ENCODE measurements around the gene KLHL11. TPM values are rescaled to one million over a fixed set of nuclear protein-coding genes. Genes with fewer than 3 reads are reported as not detected.
"Not testable (repeated sequence)": the region's sequence is repeated elsewhere in the genome, so short reads cannot be mapped to it uniquely, and the experiment has no call there.

The KLHL11 gene
- total RNA-seq, 2 donors from 2014 or later: 17.6 to 24.4 TPM

DNA sequence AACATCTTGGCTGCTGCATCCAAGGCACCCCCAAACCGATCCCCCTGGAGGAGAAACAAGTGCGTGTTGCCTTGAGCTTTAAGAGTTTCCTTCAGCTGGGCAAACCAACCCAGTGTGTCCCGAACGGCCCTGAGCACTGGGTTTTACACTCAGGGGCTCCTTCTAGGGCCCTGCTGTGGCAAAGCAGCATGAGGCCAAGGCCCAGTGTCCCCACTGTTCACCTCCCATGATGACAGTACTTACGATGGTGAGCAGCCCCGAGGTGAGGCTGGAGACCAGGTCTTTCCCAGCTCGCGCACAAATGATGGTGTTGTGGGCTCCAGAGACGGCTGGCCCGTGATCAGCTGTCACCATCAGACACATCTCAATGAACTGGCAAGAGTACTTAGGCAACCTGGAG, 6.6 kb upstream of the KLHL11 start:
- Mint-ChIP-seq H3K27ac (no peak overlapping the region), H3K9me3 (no peaks in the 10 kb centered on the region), H3K4me3 (no peak overlapping the region), H3K27me3 (ENCODE audit: low read depth) (no peaks in the 10 kb centered on the region), H3K36me3 (ENCODE audit: insufficient read depth in 2 of 2) (peaks cover 3 to 18% of the 10 kb centered on the region in 2 donors), H3K4me1 (ENCODE audit: low read depth) (peaks cover 37% of the 10 kb centered on the region)
- DNase-seq (no peak), ATAC-seq (replicated peaks in 1 of 2) (no peak)

- no peak for DNase-seq
- H3K9me3 Mint-ChIP-seq: no peaks in the 10 kb centered on the region
- no peaks in the 10 kb centered on the region for H3K27me3 Mint-ChIP-seq (ENCODE audit: low read depth)
- peaks cover 39% of the 10 kb centered on the region for H3K4me1 Mint-ChIP-seq (ENCODE audit: low read depth)
- peaks cover 3 to 20% of the 10 kb centered on the region in 2 donors for H3K36me3 Mint-ChIP-seq (ENCODE audit: insufficient read depth in 2 of 2)
- H3K27ac Mint-ChIP-seq: peak overlapping the region; percentile 84
- peak in 1 of 2 donors; percentile 17 for ATAC-seq (replicated peaks in 1 of 2)
- H3K4me3 Mint-ChIP-seq: peak overlapping the region in 1 of 2 donors; percentile 10
Measured at GRCh38 chr17:41870627-41871026, 5.4 kb upstream of the KLHL11 start.

DNA sequence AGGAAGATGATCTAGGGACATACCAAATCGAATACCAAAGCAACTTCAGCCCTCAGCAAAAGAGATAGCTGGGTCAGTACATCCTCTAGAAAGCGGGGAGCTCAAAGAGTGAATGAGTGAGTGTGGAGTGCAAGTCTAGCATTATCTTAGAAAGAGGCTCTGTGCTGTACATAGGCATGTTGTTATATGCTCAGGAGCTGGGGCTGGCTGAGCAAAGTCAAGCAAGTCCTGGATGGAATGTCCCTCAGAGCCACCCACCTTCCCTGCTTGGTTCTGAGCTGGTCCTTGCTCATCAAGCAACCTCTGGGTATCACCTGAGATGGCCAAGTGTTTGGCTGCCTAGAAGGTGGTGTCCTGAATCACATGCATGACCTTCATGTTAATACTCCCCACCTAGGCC, 4.9 kb upstream of the KLHL11 start:
- H3K4me1 Mint-ChIP-seq (ENCODE audit: low read depth): peaks cover 42% of the 10 kb centered on the region
- no peaks in the 10 kb centered on the region for H3K9me3 Mint-ChIP-seq
- peak overlapping the region in 1 of 2 donors; percentile 66 for H3K4me3 Mint-ChIP-seq

GRCh38 chr17:41869426-41869825, 4.2 kb upstream of the KLHL11 start:
- Mint-ChIP-seq H3K4me3 (peak overlapping the region; percentile 32 to 66), H3K27ac (peak overlapping the region; percentile 87), H3K4me1 (ENCODE audit: low read depth) (peaks cover 42% of the 10 kb centered on the region), H3K9me3 (no peaks in the 10 kb centered on the region), H3K36me3 (ENCODE audit: insufficient read depth in 2 of 2) (peaks cover 3 to 18% of the 10 kb centered on the region in 2 donors), H3K27me3 (ENCODE audit: low read depth) (no peaks in the 10 kb centered on the region)
- DNase-seq (no peak), ATAC-seq (replicated peaks in 1 of 2) (no peak)

More for the DNA sequence above, 4.9 kb upstream of the KLHL11 start:
- Mint-ChIP-seq H3K27me3 (ENCODE audit: low read depth) (no peaks in the 10 kb centered on the region), H3K27ac (peak overlapping the region; percentile 87), H3K36me3 (ENCODE audit: insufficient read depth in 2 of 2) (peaks cover 3 to 20% of the 10 kb centered on the region in 2 donors)
- no peak for DNase-seq
- no peak for ATAC-seq (replicated peaks in 1 of 2)

- peak; percentile 1 to 11 for ATAC-seq (replicated peaks in 1 of 2)
- no peaks in the 10 kb centered on the region for H3K9me3 Mint-ChIP-seq
- H3K4me1 Mint-ChIP-seq (ENCODE audit: low read depth): peaks cover 42% of the 10 kb centered on the region
- peak overlapping the region; percentile 52 to 66 for H3K4me3 Mint-ChIP-seq
- H3K27ac Mint-ChIP-seq: peak overlapping the region; percentile 87
- H3K27me3 Mint-ChIP-seq (ENCODE audit: low read depth): no peaks in the 10 kb centered on the region
- peaks cover 3 to 18% of the 10 kb centered on the region in 2 donors for H3K36me3 Mint-ChIP-seq (ENCODE audit: insufficient read depth in 2 of 2)
- DNase-seq: no peak
Measured at GRCh38 chr17:41868568-41868967, 3.3 kb upstream of the KLHL11 start.

GRCh38 chr17:41865596-41865893, 322 bp upstream of the KLHL11 start:
- H3K27ac Mint-ChIP-seq: peak overlapping the region; percentile 62
- no peak overlapping the region for H3K4me3 Mint-ChIP-seq
- no peaks in the 10 kb centered on the region for H3K27me3 Mint-ChIP-seq (ENCODE audit: low read depth)
- peaks cover 0 to 5% of the 10 kb centered on the region in 2 donors for H3K36me3 Mint-ChIP-seq (ENCODE audit: insufficient read depth in 2 of 2)
- DNase-seq: no peak
- ATAC-seq (replicated peaks in 1 of 2): no peak
- no peaks in the 10 kb centered on the region for H3K9me3 Mint-ChIP-seq
- H3K4me1 Mint-ChIP-seq (ENCODE audit: low read depth): peaks cover 44% of the 10 kb centered on the region

DNA sequence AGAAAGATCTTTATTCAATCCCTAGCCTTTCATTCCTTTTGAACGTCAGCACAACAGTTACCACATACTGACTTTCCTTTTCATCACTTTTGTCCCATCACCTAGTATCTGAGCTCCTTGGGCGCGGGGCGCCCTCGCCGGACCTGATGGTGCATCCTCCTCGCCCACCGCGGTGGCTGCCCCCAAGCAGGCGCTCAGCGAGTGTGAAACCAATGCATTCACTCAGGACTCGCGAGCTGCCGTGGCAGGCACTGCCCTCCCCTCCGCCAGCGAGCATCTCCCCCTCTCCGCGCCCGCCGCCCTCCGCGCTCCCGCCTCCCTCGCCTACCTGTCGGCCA, 756 bp downstream of the KLHL11 start:
- DNase-seq: no peak
- Mint-ChIP-seq H3K36me3 (ENCODE audit: insufficient read depth in 2 of 2) (peaks cover 0 to 5% of the 10 kb centered on the region in 2 donors), H3K9me3 (no peaks in the 10 kb centered on the region), H3K27ac (no peak overlapping the region), H3K4me1 (ENCODE audit: low read depth) (peaks cover 35% of the 10 kb centered on the region), H3K4me3 (no peak overlapping the region), H3K27me3 (ENCODE audit: low read depth) (no peaks in the 10 kb centered on the region)
- no peak for ATAC-seq (replicated peaks in 1 of 2)

DNA sequence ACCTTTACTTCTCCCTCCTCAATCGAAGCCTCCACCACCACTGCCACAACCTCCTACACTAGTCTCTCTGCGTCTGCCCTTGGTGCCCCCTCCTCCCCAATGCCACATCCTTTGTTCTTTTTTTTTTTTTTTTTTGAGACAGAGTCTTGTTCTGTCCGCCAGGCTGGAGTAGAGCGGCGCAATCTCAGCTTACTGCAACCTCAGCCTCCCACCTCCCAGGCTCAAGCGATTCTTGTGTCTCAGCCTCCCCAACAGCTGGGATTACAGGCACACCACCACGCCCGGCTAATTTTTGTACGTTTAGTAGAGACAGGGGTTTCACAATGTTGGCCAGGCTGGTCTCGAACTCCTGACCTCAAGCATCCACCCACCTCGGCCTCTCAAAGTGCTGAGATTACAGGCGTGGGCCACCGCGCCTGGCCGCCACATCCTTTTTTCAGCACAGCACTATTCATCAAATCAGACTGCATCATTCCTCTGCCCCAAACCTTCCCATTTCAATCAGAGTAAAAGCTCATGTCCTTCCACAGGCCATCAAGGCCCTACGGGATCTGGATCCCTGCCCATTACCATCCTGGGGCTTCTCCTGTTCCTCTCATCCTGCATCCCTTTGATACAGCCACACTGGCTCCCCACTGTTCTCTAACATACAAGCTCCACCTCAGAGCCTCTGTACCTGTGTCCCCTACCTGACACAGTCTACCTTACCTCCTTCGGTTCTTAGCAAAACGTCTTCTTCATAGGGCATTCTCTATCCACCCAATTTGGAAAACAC, 2.0 kb downstream of the KLHL11 start:
- Mint-ChIP-seq H3K4me3 (no peak overlapping the region), H3K27ac (no peak overlapping the region), H3K4me1 (ENCODE audit: low read depth) (peaks cover 28% of the 10 kb centered on the region), H3K27me3 (ENCODE audit: low read depth) (no peaks in the 10 kb centered on the region), H3K36me3 (ENCODE audit: insufficient read depth in 2 of 2) (peaks cover 0 to 5% of the 10 kb centered on the region in 2 donors), H3K9me3 (no peaks in the 10 kb centered on the region)
- peak; percentile 44 to 46 for ATAC-seq (replicated peaks in 1 of 2)
- DNase-seq: peak; percentile 54 to 58

DNA sequence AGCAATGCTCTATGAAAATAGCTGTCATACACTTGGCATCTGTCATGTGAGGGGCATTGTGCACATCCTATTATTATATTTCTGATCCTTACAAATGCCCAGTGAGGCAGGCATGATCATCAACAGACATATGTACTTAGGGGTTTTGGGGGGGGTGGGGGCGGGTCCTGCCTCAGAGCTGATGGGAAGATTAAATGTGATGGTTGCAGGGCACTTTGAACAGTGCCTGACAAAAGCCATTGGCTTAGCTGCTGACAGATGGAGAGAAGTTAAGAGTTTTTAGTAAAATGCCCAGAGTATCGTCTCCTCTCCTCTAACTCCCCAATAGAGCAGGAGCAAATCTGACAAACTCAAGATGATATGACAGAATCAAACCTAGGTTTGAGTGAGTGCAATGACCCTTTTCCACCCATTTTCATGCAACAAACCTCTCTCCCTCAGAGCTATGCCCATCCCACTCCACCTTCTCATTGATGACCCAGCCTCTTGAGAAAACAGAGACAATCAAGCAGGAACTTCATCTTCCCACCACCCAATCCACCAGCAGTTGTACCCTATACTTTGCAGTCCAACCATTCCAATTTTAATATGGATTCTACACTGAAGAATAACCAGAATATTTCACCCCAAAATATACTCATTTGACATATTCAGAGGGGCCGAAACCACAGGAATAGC, 4.8 kb downstream of the KLHL11 start:
- H3K4me3 Mint-ChIP-seq: peak overlapping the region in 1 of 2 donors; percentile 20

GRCh38 chr17:41851382-41851781, 13.8 kb downstream of the KLHL11 start:
- not testable (repeated sequence) for H3K9me3 Mint-ChIP-seq; ATAC-seq (replicated peaks in 1 of 2); H3K27me3 Mint-ChIP-seq (ENCODE audit: low read depth); H3K4me3 Mint-ChIP-seq; H3K27ac Mint-ChIP-seq; H3K36me3 Mint-ChIP-seq (ENCODE audit: insufficient read depth in 2 of 2); DNase-seq
- H3K4me1 Mint-ChIP-seq (ENCODE audit: low read depth): peaks cover 42% of the 10 kb centered on the region

More for the DNA sequence above, 4.8 kb downstream of the KLHL11 start:
- Mint-ChIP-seq H3K27ac (peak overlapping the region; percentile 14), H3K36me3 (ENCODE audit: insufficient read depth in 2 of 2) (no peaks in the 10 kb centered on the region), H3K9me3 (no peaks in the 10 kb centered on the region), H3K4me1 (ENCODE audit: low read depth) (peaks cover 21% of the 10 kb centered on the region), H3K27me3 (ENCODE audit: low read depth) (no peaks in the 10 kb centered on the region)
- DNase-seq (no peak), ATAC-seq (replicated peaks in 1 of 2) (no peak)

DNA sequence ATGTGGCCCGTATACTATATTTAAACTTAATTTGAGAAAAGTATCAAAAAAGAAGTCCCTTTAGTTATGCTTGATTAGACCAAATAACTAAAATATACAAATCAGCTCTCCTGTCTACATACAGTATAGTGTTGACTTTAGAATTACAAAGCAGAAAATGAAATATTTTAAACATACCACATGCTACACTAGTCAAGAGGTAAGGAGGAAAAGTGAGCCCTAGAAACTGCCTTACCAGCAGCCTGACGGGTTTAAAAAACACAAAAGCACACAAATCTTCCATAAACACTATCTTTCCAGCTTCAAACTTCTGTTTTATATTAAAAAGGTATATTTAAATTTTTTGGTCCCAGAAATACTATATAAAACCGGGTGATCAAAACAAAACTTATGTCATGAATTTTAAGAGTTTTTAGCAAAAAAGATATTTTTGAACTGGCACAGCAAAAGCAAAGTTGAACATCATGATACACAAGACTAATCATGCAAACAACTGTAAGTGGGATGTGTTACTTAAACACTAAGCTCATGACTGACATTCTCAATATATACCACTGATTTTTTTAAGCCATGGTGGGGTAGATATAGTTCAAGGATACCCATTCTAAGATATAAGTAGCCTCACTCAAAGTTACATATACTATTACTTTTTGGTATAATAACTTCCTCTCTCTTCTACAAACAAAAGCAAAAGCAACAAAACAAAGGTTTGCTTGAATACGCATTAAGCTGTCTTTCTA, 15.8 kb downstream of the KLHL11 start:
- no peaks in the 10 kb centered on the region for H3K9me3 Mint-ChIP-seq
- H3K27ac Mint-ChIP-seq: no peak overlapping the region
- H3K4me3 Mint-ChIP-seq: no peak overlapping the region
- H3K27me3 Mint-ChIP-seq (ENCODE audit: low read depth): no peaks in the 10 kb centered on the region
- peaks cover 2 to 6% of the 10 kb centered on the region in 2 donors for H3K36me3 Mint-ChIP-seq (ENCODE audit: insufficient read depth in 2 of 2)
- peaks cover 42% of the 10 kb centered on the region for H3K4me1 Mint-ChIP-seq (ENCODE audit: low read depth)
- ATAC-seq (replicated peaks in 1 of 2) (no peak), DNase-seq (no peak)

GRCh38 chr17:41848788-41849187, 16.4 kb downstream of the KLHL11 start:
- Mint-ChIP-seq H3K9me3 (no peaks in the 10 kb centered on the region), H3K4me3 (no peak overlapping the region), H3K27ac (no peak overlapping the region), H3K4me1 (ENCODE audit: low read depth) (peaks cover 41% of the 10 kb centered on the region), H3K27me3 (ENCODE audit: low read depth) (no peaks in the 10 kb centered on the region), H3K36me3 (ENCODE audit: insufficient read depth in 2 of 2) (peaks cover 2 to 5% of the 10 kb centered on the region in 2 donors)
- DNase-seq (no peak), ATAC-seq (replicated peaks in 1 of 2) (no peak)

- no peak overlapping the region for H3K4me3 Mint-ChIP-seq
- no peak for ATAC-seq (replicated peaks in 1 of 2)
- H3K27ac Mint-ChIP-seq: no peak overlapping the region
- peaks cover 11% of the 10 kb centered on the region for H3K4me1 Mint-ChIP-seq (ENCODE audit: low read depth)
- peaks cover 0 to 2% of the 10 kb centered on the region in 2 donors for H3K36me3 Mint-ChIP-seq (ENCODE audit: insufficient read depth in 2 of 2)
- DNase-seq: no peak
- no peaks in the 10 kb centered on the region for H3K9me3 Mint-ChIP-seq
- no peaks in the 10 kb centered on the region for H3K27me3 Mint-ChIP-seq (ENCODE audit: low read depth)
Measured at GRCh38 chr17:41844971-41845370, 20.3 kb downstream of the KLHL11 start.

Data from activated T-cell treated with anti-CD3 and anti-CD28 coated beads, Interleukin-2, amount 50 U/mL, for 72 hours (primary cell).